ENCODE measurements around the gene MCRIP2. TPM values are rescaled to one million over a fixed set of nuclear protein-coding genes. Genes with fewer than 3 reads are reported as not detected.
"Not testable (repeated sequence)": the region's sequence is repeated elsewhere in the genome, so short reads cannot be mapped to it uniquely, and the experiment has no call there.

Gene MCRIP2
- total RNA-seq, 2 experiments from 2014 or later, result 17.3 to 20.2 TPM

DNA sequence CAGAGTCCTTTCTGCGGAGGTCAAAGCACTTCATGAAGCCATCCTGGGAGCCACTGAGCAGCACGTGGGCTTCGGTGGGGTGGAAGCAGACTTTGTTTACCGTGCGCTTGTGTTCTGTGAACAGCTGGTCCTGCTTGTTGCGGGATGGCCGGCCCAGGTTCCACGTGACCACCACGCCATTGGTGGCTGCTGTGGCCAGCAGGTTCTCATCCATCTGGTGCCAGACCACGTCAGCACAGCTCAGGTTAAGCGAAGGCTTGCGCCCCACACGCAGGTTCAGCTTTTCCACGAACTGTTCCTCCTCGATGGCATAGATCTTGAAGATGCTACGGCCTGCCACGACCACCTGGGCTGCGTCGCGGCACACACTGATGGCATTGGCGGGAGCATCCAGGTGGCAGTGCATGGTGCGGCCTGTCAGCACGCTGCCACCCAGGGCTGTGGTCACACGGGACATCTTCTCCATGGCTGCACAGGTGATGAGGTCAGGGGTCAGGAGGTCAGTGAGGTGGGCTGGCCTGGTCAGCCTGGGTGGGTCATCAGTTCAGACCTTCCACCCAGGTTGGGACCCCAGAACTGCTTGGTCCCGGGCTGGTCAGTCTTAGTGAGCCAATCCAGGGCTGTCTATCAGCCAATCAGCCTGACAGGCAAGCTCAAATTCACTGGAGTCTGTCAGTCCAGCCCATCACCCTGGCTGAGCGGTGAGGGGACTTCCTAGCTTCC is 47.7 kb downstream of the MCRIP2 start:
- Mint-ChIP-seq H3K4me3 (peak overlapping the region; percentile 89), H3K27ac (peak overlapping the region; percentile 89), H3K4me1 (peaks cover 35% of the 10 kb centered on the region), H3K36me3 (ENCODE audit: low read depth) (peaks cover 9% of the 10 kb centered on the region), H3K9me3 (no peaks in the 10 kb centered on the region), H3K27me3 (peaks cover 13% of the 10 kb centered on the region)
- DNase-seq, result no peak
- POLR2A ChIA-PET, result no interaction called here
- CTCF ChIA-PET, result interaction anchor here (0.7 to 1.5 kb wide), 9 partner anchors 9 to 1016 kb away, joined by 3 to 5 read pairs (median 3); partner anchors contain the start of genes CIAO3, MAPK8IP3, RHBDL1 and RHOT2

DNA sequence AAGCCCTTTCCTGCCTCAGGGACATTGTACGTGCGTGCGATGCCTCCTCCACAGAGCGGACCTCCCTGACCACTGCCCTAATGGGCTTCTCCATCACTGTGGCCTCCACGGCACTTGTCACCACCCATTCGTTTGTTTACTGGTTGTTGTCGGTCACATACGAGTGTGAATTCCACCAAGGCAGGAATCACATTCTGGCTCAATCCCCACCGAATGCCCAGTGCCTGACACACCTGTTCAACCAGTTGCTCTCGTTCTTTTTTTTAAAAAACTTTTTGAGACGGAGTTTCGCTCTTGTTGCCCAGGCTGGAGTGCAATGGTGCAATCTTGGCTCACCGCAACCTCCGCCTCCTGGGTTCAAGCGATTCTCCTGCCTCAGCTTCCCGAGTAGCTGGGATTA is 49.6 kb downstream of the MCRIP2 start:
- DNase-seq; H3K36me3 Mint-ChIP-seq (ENCODE audit: low read depth); H3K9me3 Mint-ChIP-seq; POLR2A ChIA-PET: not testable (repeated sequence)
- Mint-ChIP-seq H3K4me1 (peaks cover 36% of the 10 kb centered on the region), H3K27ac (peak overlapping the region; percentile 76), H3K4me3 (peak overlapping the region; percentile 89), H3K27me3 (peaks cover 15% of the 10 kb centered on the region)
- CTCF ChIA-PET, result interaction anchor here (1.5 kb wide), 1 partner anchor 10 kb away, joined by 3 read pairs; no protein-coding TSS in a partner anchor

DNA sequence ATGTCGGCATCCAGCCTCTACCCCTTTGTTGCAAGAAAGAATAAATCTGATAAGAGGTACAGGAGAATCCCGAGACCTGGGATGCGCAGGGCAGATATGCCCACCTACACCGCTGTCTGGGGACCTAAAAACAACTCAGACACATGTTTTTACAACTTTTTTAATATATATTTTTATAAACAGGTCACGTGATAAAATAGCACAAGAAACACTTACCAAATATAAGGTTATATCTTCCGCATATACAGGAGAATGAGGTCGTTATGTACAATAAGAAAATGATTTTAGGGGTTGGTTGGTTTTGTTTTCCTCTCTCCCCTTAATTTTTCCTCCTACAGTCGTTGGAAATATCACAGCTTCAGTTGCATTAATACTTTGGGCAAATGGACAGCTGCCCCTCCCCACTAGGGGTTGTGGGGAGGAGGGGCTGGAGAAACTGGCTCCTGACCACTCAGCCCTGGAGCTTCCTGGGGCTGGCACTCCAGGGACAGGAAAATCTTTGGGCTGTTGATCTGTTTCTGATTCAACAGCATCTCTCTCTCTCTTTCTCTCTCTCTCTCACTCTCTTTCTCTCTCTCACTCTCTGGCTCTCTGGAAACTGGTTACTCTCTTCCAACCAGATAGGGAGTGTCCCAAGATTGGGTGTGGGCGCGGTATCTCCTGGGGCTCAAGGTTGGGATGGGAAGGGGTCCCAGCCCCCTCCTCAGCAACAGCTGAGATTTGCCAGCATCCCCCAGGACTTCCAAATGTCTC is 50.9 kb downstream of the MCRIP2 start:
- Mint-ChIP-seq H3K4me3 (no peak overlapping the region), H3K4me1 (peaks cover 39% of the 10 kb centered on the region)

DNA sequence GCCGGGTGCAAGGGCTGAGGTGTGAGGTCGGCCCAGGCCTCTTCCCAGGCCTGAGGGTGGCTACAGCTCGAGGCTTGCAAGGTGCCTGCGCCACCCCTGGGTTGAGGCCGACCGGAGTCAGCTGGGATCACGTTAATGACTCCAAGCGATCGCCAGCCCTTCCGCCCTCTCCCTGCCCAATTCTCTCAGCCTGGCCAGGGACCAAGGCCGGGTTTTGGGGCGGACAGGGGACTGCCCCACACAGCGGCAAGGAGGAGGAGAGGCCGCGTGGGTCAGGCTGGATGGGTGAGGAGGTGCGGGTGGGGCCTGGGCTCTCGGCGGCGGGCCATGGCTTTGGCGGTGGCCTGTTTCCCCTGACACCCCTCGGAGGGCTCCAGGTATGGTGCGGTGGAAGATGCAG is 51.7 kb downstream of the MCRIP2 start:
- ChIA-PET CTCF (interaction anchor here (1.3 kb wide), 1 partner anchor 57 kb away, joined by 3 read pairs; the partner anchor contains the start of gene METTL26), POLR2A (no interaction called here)
- no peak for DNase-seq
- H3K9me3 Mint-ChIP-seq, result no peaks in the 10 kb centered on the region
- H3K4me3 Mint-ChIP-seq, result peak overlapping the region; percentile 19
- no peak overlapping the region for H3K27ac Mint-ChIP-seq
- peaks cover 4% of the 10 kb centered on the region for H3K36me3 Mint-ChIP-seq (ENCODE audit: low read depth)
- H3K27me3 Mint-ChIP-seq, result peaks cover 15% of the 10 kb centered on the region
- H3K4me1 Mint-ChIP-seq, result peaks cover 36% of the 10 kb centered on the region

More for the DNA sequence above, 50.9 kb downstream of the MCRIP2 start:
- CTCF ChIA-PET, result interaction anchor here (1.3 kb wide), 1 partner anchor 56 kb away, joined by 3 read pairs; the partner anchor contains the start of gene METTL26
- no peaks in the 10 kb centered on the region for H3K9me3 Mint-ChIP-seq
- peaks cover 4% of the 10 kb centered on the region for H3K36me3 Mint-ChIP-seq (ENCODE audit: low read depth)
- H3K27me3 Mint-ChIP-seq, result peaks cover 15% of the 10 kb centered on the region
- H3K27ac Mint-ChIP-seq, result no peak overlapping the region
- DNase-seq, result no peak
- POLR2A ChIA-PET, result no interaction called here

DNA sequence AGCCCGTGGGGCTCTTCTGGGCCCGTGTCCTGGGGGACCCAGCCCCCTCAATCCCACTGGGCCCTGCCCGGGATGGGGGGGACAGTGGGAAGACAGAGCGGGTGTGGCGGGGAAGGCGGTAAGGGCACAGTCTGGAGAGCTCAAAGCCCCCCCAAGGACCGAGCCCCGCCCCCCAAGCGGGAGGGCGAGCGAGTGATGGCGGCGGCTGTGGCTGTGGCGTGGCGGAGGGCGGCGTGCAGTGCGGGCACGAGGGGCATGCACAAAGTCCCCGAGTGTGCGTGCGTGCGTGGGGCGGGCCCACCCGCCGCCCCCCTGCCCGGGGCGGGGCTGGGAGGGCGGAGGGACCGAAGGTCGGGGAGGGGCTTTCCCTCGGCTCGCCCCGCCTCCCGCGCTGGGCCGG is 52.1 kb downstream of the MCRIP2 start:
- peaks cover 15% of the 10 kb centered on the region for H3K27me3 Mint-ChIP-seq
- CTCF ChIA-PET, result interaction anchor here (1.3 kb wide), 1 partner anchor 57 kb away, joined by 3 read pairs; the partner anchor contains the start of gene METTL26
- POLR2A ChIA-PET, result no interaction called here
- peaks cover 4% of the 10 kb centered on the region for H3K36me3 Mint-ChIP-seq (ENCODE audit: low read depth)
- DNase-seq, result no peak
- no peak overlapping the region for H3K4me3 Mint-ChIP-seq
- H3K9me3 Mint-ChIP-seq, result no peaks in the 10 kb centered on the region
- H3K27ac Mint-ChIP-seq, result no peak overlapping the region
- peaks cover 34% of the 10 kb centered on the region for H3K4me1 Mint-ChIP-seq

DNA sequence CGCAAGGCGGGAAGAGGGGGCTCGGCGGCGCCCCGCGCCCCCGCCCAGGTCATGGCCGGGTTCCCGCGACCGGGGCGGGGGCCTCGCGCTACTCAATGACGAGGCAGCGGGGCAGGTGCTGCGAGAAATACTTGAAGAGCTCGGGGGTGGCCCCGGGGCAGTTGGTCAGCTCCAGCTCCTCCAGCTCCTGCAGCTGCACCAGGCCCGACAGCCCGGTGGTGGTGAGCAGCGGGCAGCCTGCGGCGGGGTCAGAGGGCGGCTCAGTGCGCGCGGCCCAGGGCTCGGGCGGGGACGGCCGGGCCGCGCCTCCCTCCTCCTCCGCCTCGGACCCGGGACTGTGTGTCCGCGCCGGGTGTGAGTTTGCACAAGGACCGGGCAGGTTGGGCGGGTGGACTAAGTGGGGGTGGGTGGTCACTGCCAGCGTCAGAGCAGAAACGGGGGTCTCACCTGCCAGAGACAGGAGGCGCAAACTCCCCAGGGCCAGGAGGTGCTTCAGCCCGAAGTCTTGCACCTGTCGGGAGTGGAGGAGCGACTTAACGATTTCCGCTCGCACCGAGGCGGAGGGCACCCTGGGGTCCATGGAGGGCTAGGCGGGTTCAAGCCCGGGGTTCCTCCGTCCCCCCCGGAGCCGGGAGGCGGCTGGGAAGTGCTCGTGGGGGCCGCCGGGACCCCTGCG is 52.7 kb downstream of the MCRIP2 start:
- ChIA-PET CTCF (interaction anchor here (1.7 kb wide), 1 partner anchor 8 kb away, joined by 6 read pairs; no protein-coding TSS in a partner anchor), POLR2A (no interaction called here)
- DNase-seq, result no peak
- H3K9me3 Mint-ChIP-seq, result no peaks in the 10 kb centered on the region
- H3K36me3 Mint-ChIP-seq (ENCODE audit: low read depth), result peaks cover 4% of the 10 kb centered on the region
- H3K27me3 Mint-ChIP-seq, result peaks cover 15% of the 10 kb centered on the region
- peak overlapping the region; percentile 54 for H3K27ac Mint-ChIP-seq
- peak overlapping the region; percentile 55 for H3K4me3 Mint-ChIP-seq
- H3K4me1 Mint-ChIP-seq, result peaks cover 33% of the 10 kb centered on the region

DNA sequence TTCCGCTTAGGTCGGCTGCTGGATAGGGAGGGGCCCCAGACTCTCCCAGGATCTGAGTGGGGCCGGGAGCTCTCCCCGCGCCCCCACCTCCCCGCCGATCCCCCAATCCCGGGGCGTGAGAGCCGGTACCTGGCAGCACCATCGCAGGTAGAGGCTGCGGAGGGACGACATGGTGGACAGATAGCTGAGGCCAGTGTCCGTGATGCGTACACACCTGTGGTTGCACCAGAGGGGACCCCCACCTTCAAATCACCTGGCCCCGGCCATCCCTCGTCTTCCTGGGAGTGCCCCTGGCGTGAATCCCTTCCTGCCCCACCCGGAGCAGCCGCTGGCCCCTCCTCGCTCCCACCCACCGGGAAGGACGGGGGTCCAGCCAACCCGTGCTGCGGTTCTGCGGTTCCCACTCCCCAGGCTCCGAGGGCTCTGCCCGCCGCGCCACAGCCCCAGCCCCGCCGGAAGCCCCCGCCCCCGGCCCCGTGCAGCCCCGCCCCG is 53.3 kb downstream of the MCRIP2 start:
- Mint-ChIP-seq H3K36me3 (ENCODE audit: low read depth) (peaks cover 4% of the 10 kb centered on the region), H3K27ac (no peak overlapping the region), H3K4me3 (peak overlapping the region; percentile 47), H3K27me3 (peaks cover 15% of the 10 kb centered on the region), H3K9me3 (no peaks in the 10 kb centered on the region), H3K4me1 (peaks cover 32% of the 10 kb centered on the region)
- DNase-seq, result no peak
- ChIA-PET CTCF (interaction anchor here (1.2 to 2.1 kb wide), 3 partner anchors 9 to 21 kb away, joined by 4 to 7 read pairs (median 6); no protein-coding TSS in a partner anchor), POLR2A (interaction anchor here (0.5 to 1.0 kb wide), 2 partner anchors 27 to 310 kb away, joined by 3 read pairs; no protein-coding TSS in a partner anchor)

DNA sequence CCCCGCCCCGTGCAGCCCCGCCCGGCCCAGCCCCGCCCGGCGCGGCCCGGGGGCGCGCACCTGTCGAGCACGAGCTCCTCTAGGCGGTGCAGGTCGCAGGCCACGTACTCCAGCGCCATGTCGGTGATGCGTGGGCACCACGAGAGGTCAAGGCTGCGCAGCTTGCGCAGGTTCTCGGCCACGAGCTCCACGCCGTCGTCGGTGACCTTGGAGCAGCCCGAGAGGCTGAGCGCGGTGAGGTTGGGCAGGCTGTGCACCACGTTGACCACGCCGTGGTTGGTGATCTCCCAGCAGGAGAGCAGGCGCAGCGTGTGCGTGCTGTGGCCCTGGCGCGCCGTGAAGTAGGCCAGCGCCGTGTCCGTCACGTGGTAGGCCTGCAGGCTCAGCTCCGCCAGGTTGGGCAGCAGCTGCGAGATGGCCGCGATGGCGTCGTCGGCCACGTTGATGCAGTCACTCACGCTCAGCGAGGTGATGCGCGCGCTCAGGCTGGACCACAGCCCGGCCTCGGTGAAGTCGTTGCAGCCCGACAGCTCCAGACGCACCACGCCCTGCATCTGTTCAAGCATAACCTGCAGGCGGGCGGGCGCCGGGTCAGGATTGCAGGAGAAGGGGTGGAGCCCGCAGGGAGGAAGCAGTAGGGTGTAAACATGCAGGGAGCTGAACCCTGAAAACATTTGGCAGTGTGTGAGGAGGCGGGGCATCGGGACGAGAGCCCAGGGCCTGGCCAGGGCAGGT is 53.9 kb downstream of the MCRIP2 start:
- H3K4me3 Mint-ChIP-seq, result peak overlapping the region; percentile 75
- POLR2A ChIA-PET, result interaction anchor here (0.5 to 1.0 kb wide), 2 partner anchors 26 to 311 kb away, joined by 3 read pairs; no protein-coding TSS in a partner anchor
- peak; percentile 65 for DNase-seq
- H3K36me3 Mint-ChIP-seq (ENCODE audit: low read depth), result peaks cover 4% of the 10 kb centered on the region
- H3K9me3 Mint-ChIP-seq, result no peaks in the 10 kb centered on the region
- peak overlapping the region; percentile 87 for H3K27ac Mint-ChIP-seq
- H3K4me1 Mint-ChIP-seq, result peaks cover 30% of the 10 kb centered on the region
- peaks cover 17% of the 10 kb centered on the region for H3K27me3 Mint-ChIP-seq
- CTCF ChIA-PET, result interaction anchor here (0.8 to 2.1 kb wide), 6 partner anchors 10 to 28 kb away, joined by 3 to 7 read pairs (median 4); partner anchors contain the start of gene METRN

Other genes with a start within 250 kb of the MCRIP2 start
- 10 to 100 TPM; 27.0 to 30.9 TPM for gene NME4, start 244.6 kb upstream of the MCRIP2 start, total RNA-seq
- gene DECR2, start 239.9 kb upstream of the MCRIP2 start, total RNA-seq, result 1 to 10 TPM; 5.3 to 6.9 TPM
- gene RAB11FIP3, start 216.2 kb upstream of the MCRIP2 start, total RNA-seq, result 10 to 100 TPM; 22.7 to 26.0 TPM
- gene CAPN15, start 114.1 kb upstream of the MCRIP2 start, total RNA-seq, result 10 to 100 TPM; 59.1 to 72.1 TPM
- gene PRR35, start 81.4 kb upstream of the MCRIP2 start, total RNA-seq, result not detected
- gene NHLRC4, start 74.8 kb upstream of the MCRIP2 start, total RNA-seq, result 1 to 10 TPM; 1.9 to 2.7 TPM
- 10 to 100 TPM; 44.5 to 46.1 TPM for gene PIGQ, start 71.9 kb upstream of the MCRIP2 start, total RNA-seq
- gene RAB40C, start 51.8 kb upstream of the MCRIP2 start, total RNA-seq, result 10 to 100 TPM; 13.3 to 17.6 TPM
- 1 to 10 TPM; 1.8 to 2.7 TPM for gene WFIKKN1, start 10.8 kb upstream of the MCRIP2 start, total RNA-seq
- gene METTL26, start 5.5 kb upstream of the MCRIP2 start, total RNA-seq, result 10 to 100 TPM; 63.7 to 78.0 TPM
- 10 to 100 TPM; 54.9 to 81.6 TPM for gene WDR90, start 7.5 kb downstream of the MCRIP2 start, total RNA-seq
- 100 to 1,000 TPM; 128 to 150 TPM for gene RHOT2, start 26.3 kb downstream of the MCRIP2 start, total RNA-seq
- gene RHBDL1, start 33.8 kb downstream of the MCRIP2 start, total RNA-seq, result 1 to 10 TPM; 1.5 to 1.7 TPM
- gene STUB1, start 38.6 kb downstream of the MCRIP2 start, total RNA-seq, result 10 to 100 TPM; 68.7 to 69.7 TPM
- 10 to 100 TPM; 33.8 to 34.3 TPM for gene JMJD8, start 42.5 kb downstream of the MCRIP2 start, total RNA-seq
- gene WDR24, start 48.6 kb downstream of the MCRIP2 start, total RNA-seq, result 10 to 100 TPM; 19.3 to 20.0 TPM
- 10 to 100 TPM; 12.7 to 14.3 TPM for gene FBXL16, start 64.0 kb downstream of the MCRIP2 start, total RNA-seq
- 1 to 10 TPM; 2.5 to 3.0 TPM for gene METRN, start 73.3 kb downstream of the MCRIP2 start, total RNA-seq
- 1 to 10 TPM; 5.5 to 8.7 TPM for gene ANTKMT, start 79.3 kb downstream of the MCRIP2 start, total RNA-seq
- 1 to 10 TPM; 1.6 to 2.3 TPM for gene CCDC78, start 84.6 kb downstream of the MCRIP2 start, total RNA-seq
- 1 to 10 TPM; 5.0 to 5.7 TPM for gene HAGHL, start 85.3 kb downstream of the MCRIP2 start, total RNA-seq
- 10 to 100 TPM; 39.5 to 39.9 TPM for gene CIAO3, start 99.2 kb downstream of the MCRIP2 start, total RNA-seq
- gene MSLN, start 118.9 kb downstream of the MCRIP2 start, total RNA-seq, result not detected
- gene RPUSD1, start 146.6 kb downstream of the MCRIP2 start, total RNA-seq, result 10 to 100 TPM; 25.4 to 26.1 TPM
- gene CHTF18, start 146.8 kb downstream of the MCRIP2 start, total RNA-seq, result 100 to 1,000 TPM in 1 of 2 experiments, 10 to 100 TPM in 1; 85.9 to 111 TPM
- gene GNG13, start 158.9 kb downstream of the MCRIP2 start, total RNA-seq, result not detected

Data from activated CD4-positive, alpha-beta T cell treated with anti-CD3 and anti-CD28 coated beads, Interleukin-2, amount 10 ng/mL, durations not matched to agents 7 days and 5 days (primary cell).